ENCODE data around the gene MOGAT2.

Gene MOGAT2

GRCh38 chr11:75759832-75760231 is 42.2 kb downstream of the MOGAT2 start:
- no peak for ATAC-seq
- TF ChIP-seq ZNF565 (CRISPR knock-in tag; conservative IDR thresholded peaks at IDR 0.05; ENCODE audit: low read depth) (no peak), CREB5 (CRISPR knock-in tag; IDR thresholded peaks at IDR 0.05; ENCODE audit: low read depth) (no peak), ZFP30 (CRISPR knock-in tag; IDR thresholded peaks at IDR 0.05) (no peak), ESRRG (CRISPR knock-in tag; IDR thresholded peaks at IDR 0.05) (no peak), TOX (CRISPR knock-in tag; IDR thresholded peaks at IDR 0.05; ENCODE audit: borderline replicate concordance) (no peak), BACH2 (CRISPR knock-in tag; IDR thresholded peaks at IDR 0.05; ENCODE audit: borderline replicate concordance) (no peak), ARNTL (CRISPR knock-in tag; IDR thresholded peaks at IDR 0.05; ENCODE audit: borderline replicate concordance, low read depth) (no peak), SNAI2 (CRISPR knock-in tag; IDR thresholded peaks at IDR 0.05) (no peak), ZNF8 (CRISPR knock-in tag; IDR thresholded peaks at IDR 0.05) (no peak), ZFP3 (CRISPR knock-in tag; IDR thresholded peaks at IDR 0.05) (no peak), PPARA (CRISPR knock-in tag; IDR thresholded peaks at IDR 0.05; ENCODE audit: borderline replicate concordance) (no peak), ZC3H10 (CRISPR knock-in tag; IDR thresholded peaks at IDR 0.05) (no peak), GLIS3 (CRISPR knock-in tag; IDR thresholded peaks at IDR 0.05) (no peak), RARB (CRISPR knock-in tag; IDR thresholded peaks at IDR 0.05) (no peak), POU6F1 (CRISPR knock-in tag; IDR thresholded peaks at IDR 0.05; ENCODE audit: borderline replicate concordance, low read depth) (no peak), TSHZ2 (CRISPR knock-in tag; IDR thresholded peaks at IDR 0.05) (no peak), CSDC2 (CRISPR knock-in tag; IDR thresholded peaks at IDR 0.05) (no peak), ISL1 (CRISPR knock-in tag; IDR thresholded peaks at IDR 0.05) (no peak)

- no peak for ATAC-seq
- no peak for TF ChIP-seq ARNTL (CRISPR knock-in tag; IDR thresholded peaks at IDR 0.05; ENCODE audit: borderline replicate concordance, low read depth)
- TF ChIP-seq ZNF8 (CRISPR knock-in tag; IDR thresholded peaks at IDR 0.05) = no peak
- no peak for TF ChIP-seq ZFP3 (CRISPR knock-in tag; IDR thresholded peaks at IDR 0.05)
- no peak for TF ChIP-seq CREB5 (CRISPR knock-in tag; IDR thresholded peaks at IDR 0.05; ENCODE audit: low read depth)
- no peak for TF ChIP-seq POU6F1 (CRISPR knock-in tag; IDR thresholded peaks at IDR 0.05; ENCODE audit: borderline replicate concordance, low read depth)
- no peak for TF ChIP-seq GLIS3 (CRISPR knock-in tag; IDR thresholded peaks at IDR 0.05)
- TF ChIP-seq PPARA (CRISPR knock-in tag; IDR thresholded peaks at IDR 0.05; ENCODE audit: borderline replicate concordance) = no peak
- no peak for TF ChIP-seq ZNF70 (CRISPR knock-in tag; IDR thresholded peaks at IDR 0.05)
- TF ChIP-seq ZNF565 (CRISPR knock-in tag; conservative IDR thresholded peaks at IDR 0.05; ENCODE audit: low read depth) = no peak
- no peak for TF ChIP-seq ISL1 (CRISPR knock-in tag; IDR thresholded peaks at IDR 0.05)
- no peak for TF ChIP-seq TCF4 (CRISPR knock-in tag; IDR thresholded peaks at IDR 0.05; ENCODE audit: borderline replicate concordance)
- no peak for TF ChIP-seq TOX (CRISPR knock-in tag; IDR thresholded peaks at IDR 0.05; ENCODE audit: borderline replicate concordance)
- TF ChIP-seq PATZ1 (CRISPR knock-in tag; IDR thresholded peaks at IDR 0.05; ENCODE audit: borderline replicate concordance) = no peak
- no peak for TF ChIP-seq CSRNP3 (CRISPR knock-in tag; IDR thresholded peaks at IDR 0.05)
- TF ChIP-seq OSR1 (CRISPR knock-in tag; IDR thresholded peaks at IDR 0.05) = no peak
- no peak for TF ChIP-seq SNAI2 (CRISPR knock-in tag; IDR thresholded peaks at IDR 0.05)
These were observed 42.6 kb downstream of the MOGAT2 start for GRCh38 chr11:75760243-75760642.

Data from SK-N-SH treated with all-trans-retinoic acid at 6 μM for 48 hours (cell line).